A549 (cell line): Measurements from ENCODE around the gene B3GAT1. TPM values are rescaled to one million over a fixed set of nuclear protein-coding genes. Genes with fewer than 3 reads are reported as not detected.

Source experiments
- ATAC-seq, 2 experiments: fragments of 200-7000 bp in 1 of 2; fragments of >200 bp in 1 of 2; cut with Nextera tagmentation in 1 of 2; cut with Tn5 transposase in 1 of 2; 3 replicates each; pipeline versions ENCODE4 v1.8.0 to v1.9.1; 2018 to 2020; ENCODE audit warnings: mild to moderate bottlenecking in 1 of 2, moderate library complexity in 1 of 2
- CTCF ChIA-PET: fragments of 300-600 bp; sonication (Branson Sonifier 250); formaldehyde crosslinking; extraction: SDS; loops from one replicate; lab custom pipeline; 2021; ENCODE audit warnings: antibody characterized with exemption, inconsistent platforms; lab: Yijun Ruan, JAX
- POLR2A ChIA-PET: fragments of 350-600 bp; formaldehyde crosslinking; extraction: SDS; loops from one replicate; lab custom pipeline; 2021; ENCODE audit warnings: antibody characterized with exemption, inconsistent platforms; lab: Yijun Ruan, JAX
- DNase-seq, 2 experiments: peaks; one replicate each; pipeline versions ENCODE4 v3.0.0 to v3.0.0-alpha.2; 2011 to 2016; ENCODE audit warnings: low read depth in 1 of 2, low spot score in 1 of 2
- FAIRE-seq: peaks from 2 replicates; lab custom pipeline; 2011; peaks lifted over from hg19 to GRCh38; lab: Jason Lieb, UNC
- H3K27ac ChIP-seq, 2 experiments: fragments of >200 bp; sonication (Bioruptor Twin); formaldehyde crosslinking; 3 replicates each; pipeline ENCODE4 v1.5.1; 2016 to 2017
- H3K4me1 ChIP-seq: fragments of >200 bp; sonication (Bioruptor Twin); formaldehyde crosslinking; 3 replicates; pipeline ENCODE4 v1.6.1; 2016
- H3K4me2 ChIP-seq: fragments of >200 bp; sonication (Bioruptor Twin); formaldehyde crosslinking; 3 replicates; pipeline ENCODE4 v1.6.1; 2016
- H3K4me3 ChIP-seq: fragments of >200 bp; sonication (Bioruptor Twin); formaldehyde crosslinking; 3 replicates; pipeline ENCODE4 v1.5.1; 2016
- H3K9me3 ChIP-seq: fragments of >200 bp; sonication (Bioruptor Twin); formaldehyde crosslinking; 3 replicates; pipeline ENCODE4 v1.6.1; 2016
- BCL3 ChIP-seq: fragments of >200 bp; sonication (Bioruptor Twin); formaldehyde crosslinking; IDR thresholded peaks from 3 replicates; pipeline ENCODE4 v1.6.1; 2016
- CBX8 ChIP-seq: fragments of 200-600 bp; sonication (generic); IDR thresholded peaks from 2 replicates; pipeline ENCODE4 v1.6.1; 2016
- CHD2 ChIP-seq: fragments of 150-350 bp; IDR thresholded peaks from 2 replicates; pipeline ENCODE4 v1.6.1; 2014; ENCODE audit warnings: low read length; ENCODE audit not compliant: partially characterized antibody
- EHF ChIP-seq: fragments of 250-450 bp; sonication (Bioruptor Pico); IDR thresholded peaks from 2 replicates; pipeline ENCODE4 v1.5.0; 2020; ENCODE audit warnings: mild to moderate bottlenecking
- FOSL2 ChIP-seq, 2 experiments: fragments of 450-650 bp in 1 of 2; fragments of >200 bp in 1 of 2; sonication (Bioruptor Twin) in 1 of 2; formaldehyde crosslinking; IDR thresholded peaks; 2 replicates each; pipeline versions ENCODE4 v1.5.0 to v1.6.1; 2016 to 2020; ENCODE audit warnings: mild to moderate bottlenecking in 1 of 2, moderate library complexity in 1 of 2
- FOXS1 ChIP-seq: fragments of 250-450 bp; sonication (Bioruptor Pico); IDR thresholded peaks from 2 replicates; pipeline ENCODE4 v1.5.0; 2020; ENCODE audit warnings: mild to moderate bottlenecking, moderate library complexity
- GATA3 ChIP-seq: IDR thresholded peaks from 2 replicates; pipeline ENCODE4 v1.6.1; 2012; ENCODE audit warnings: borderline replicate concordance
- HES2 ChIP-seq: fragments of >200 bp; sonication (Bioruptor Twin); formaldehyde crosslinking; IDR thresholded peaks from 2 replicates; pipeline ENCODE4 v1.6.1; 2016
- KDM1A ChIP-seq: fragments of 200-600 bp; sonication (generic); IDR thresholded peaks from 2 replicates; pipeline ENCODE4 v1.6.1; 2016; ENCODE audit warnings: low read depth, mild to moderate bottlenecking
- KDM5A ChIP-seq: fragments of 200-600 bp; sonication (generic); IDR thresholded peaks from 2 replicates; pipeline ENCODE4 v1.6.1; 2016; ENCODE audit warnings: antibody characterized with exemption, mild to moderate bottlenecking
- PHF8 ChIP-seq: fragments of 200-600 bp; sonication (generic); IDR thresholded peaks from 2 replicates; pipeline ENCODE4 v1.6.1; 2016; ENCODE audit warnings: low read depth, mild to moderate bottlenecking, antibody characterized with exemption, moderate library complexity, borderline replicate concordance
- POLR2A ChIP-seq: IDR thresholded peaks from 2 replicates; pipeline ENCODE4 v1.6.1; 2012; ENCODE audit warnings: mild to moderate bottlenecking, low read length
- POLR2AphosphoS2 ChIP-seq: conservative IDR thresholded peaks from 2 replicates; pipeline ENCODE4 v1.6.1; 2012; ENCODE audit warnings: low read length, improper control_type of control experiment, inconsistent platforms
- REST ChIP-seq: fragments of 200-600 bp; sonication (generic); IDR thresholded peaks from 2 replicates; pipeline ENCODE4 v1.6.1; 2016; ENCODE audit warnings: antibody characterized with exemption, mild to moderate bottlenecking, moderate library complexity
- RFX5 ChIP-seq: fragments of 450-650 bp; IDR thresholded peaks from 2 replicates; pipeline ENCODE4 v1.7.1; 2014; ENCODE audit warnings: antibody characterized with exemption, mild to moderate bottlenecking, moderate library complexity
- TFCP2L1 ChIP-seq: fragments of 250-450 bp; sonication (Bioruptor Pico); IDR thresholded peaks from 2 replicates; pipeline ENCODE4 v1.5.0; 2021; ENCODE audit warnings: mild to moderate bottlenecking
- USF2 ChIP-seq: fragments of 450-650 bp; IDR thresholded peaks from 2 replicates; pipeline ENCODE4 v1.6.1; 2014; ENCODE audit warnings: antibody characterized with exemption
- ZC3H11A ChIP-seq: fragments of 450-650 bp; IDR thresholded peaks from 2 replicates; pipeline ENCODE4 v1.6.1; 2014; ENCODE audit warnings: antibody characterized with exemption, mild to moderate bottlenecking
- ZFP36 ChIP-seq: fragments of 450-650 bp; IDR thresholded peaks from 2 replicates; pipeline ENCODE4 v1.6.1; 2014; ENCODE audit warnings: borderline replicate concordance; ENCODE audit not compliant: partially characterized antibody
- ZNF302 ChIP-seq: fragments of 250-450 bp; sonication (Bioruptor Pico); IDR thresholded peaks from 2 replicates; pipeline ENCODE4 v1.9.0; 2021; ENCODE audit warnings: inconsistent platforms, mild to moderate bottlenecking, moderate library complexity
- WGBS: methylation state at CpG from one replicate; pipeline ENCODE4 v1.1.6; 2017; ENCODE audit errors: missing lambda C conversion rate; 5-methylcytosine and 5-hydroxymethylcytosine counted together
- polyA plus RNA-seq, 4 experiments: library from polyadenylated mRNA; depleted of rRNA in 3 of 4; stranded (reverse); fragments of >200 nt; fragmentation: RNase III in 1 of 4; extraction: RNeasy Plus Mini Kit Qiagen cat#74134 plus additional on column Dnase treatment in 1 of 4; gene quantifications; 2 replicates in 3 of 4; 3 replicates in 1 of 4; pipeline ENCODE4 v1.2.3, GENCODE V29; 2011 to 2017

B3GAT1 gene
- polyA plus RNA-seq, 2 of the 4 experiments (the other 2 are of a cell fraction) = not detected

GRCh38 chr11:134417871-134418840 is 6.1 kb upstream of the B3GAT1 start:
- ATAC-seq = no peak
- POLR2A ChIA-PET = no interaction called here
- no peak overlapping the region for H3K4me3 ChIP-seq
- H3K27ac ChIP-seq = no peak overlapping the region
- no peak for TF ChIP-seq POLR2A
- TF ChIP-seq REST = peak; percentile 76
- TF ChIP-seq, all 56 proteins: peak for 1
- Histone ChIP-seq H3K4me1 (no peaks in the 10 kb centered on the region), H3K4me2 (no peak overlapping the region), H3K9me3 (no peaks in the 10 kb centered on the region)
- FAIRE-seq (no peak), DNase-seq (peak in 1 of 2 experiments; percentile 3)
- WGBS = 25% methylated on average over 14 of the region's 14 CpGs
- CTCF ChIA-PET = no interaction called here

- no peaks in the 10 kb centered on the region for H3K4me1 ChIP-seq
- ATAC-seq = no peak
- DNase-seq = no peak
- POLR2A ChIA-PET = no interaction called here
- WGBS = 13% methylated on average over 10 of the region's 10 CpGs
- H3K4me2 ChIP-seq = no peak overlapping the region
- H3K9me3 ChIP-seq = no peaks in the 10 kb centered on the region
- no peak overlapping the region for H3K27ac ChIP-seq
- H3K4me3 ChIP-seq = no peak overlapping the region
- CTCF ChIA-PET = interaction anchor here (0.6 kb wide), 1 partner anchor 93 kb away, joined by 3 read pairs; no protein-coding TSS in a partner anchor
- no peak for FAIRE-seq
- TF ChIP-seq CHD2 (no peak), PHF8 (no peak), ZFP36 (no peak), ZNF302 (CRISPR knock-in tag) (no peak), HES2 (no peak), GATA3 (no peak), KDM1A (no peak), FOSL2 (IDR thresholded peaks at IDR 0.05) (no peak), FOSL2 (CRISPR knock-in tag; IDR thresholded peaks at IDR 0.05) (no peak), USF2 (no peak), ZC3H11A (no peak), KDM5A (no peak), BCL3 (no peak), POLR2AphosphoS2 (no peak), FOXS1 (CRISPR knock-in tag) (no peak), TFCP2L1 (CRISPR knock-in tag) (no peak), CBX8 (no peak), EHF (CRISPR knock-in tag) (no peak), RFX5 (no peak)
These were observed 4.7 kb upstream of the B3GAT1 start for GRCh38 chr11:134416726-134417125.
